H1 (cell line): ENCODE measurements around the gene PLCL1. TPM values are rescaled to one million over a fixed set of nuclear protein-coding genes. Genes with fewer than 3 reads are reported as not detected.

Source experiments
- CTCF ChIA-PET: fragments of 300-600 bp; sonication (Branson Sonifier 250); formaldehyde crosslinking; loops from one replicate; lab custom pipeline; 2021; ENCODE audit not compliant: partially characterized antibody; lab: Charles Lee
- POLR2A ChIA-PET: fragments of 300-600 bp; sonication (Branson Sonifier 250); formaldehyde crosslinking; loops from one replicate; lab custom pipeline; 2021; ENCODE audit warnings: inconsistent platforms; ENCODE audit not compliant: partially characterized antibody; lab: Charles Lee
- DNase-seq, 2 experiments: peaks; one replicate each; pipeline versions ENCODE4 v3.0.0 to v3.0.0-alpha.2; 2010 to 2022; ENCODE audit warnings: low spot score in 2 of 2, low read depth in 1 of 2, mixed read lengths in 1 of 2
- FAIRE-seq: peaks from 2 replicates; lab custom pipeline; 2011; peaks lifted over from hg19 to GRCh38; lab: Jason Lieb, UNC
- H2AFZ ChIP-seq: 2 replicates; pipeline ENCODE4 v1.8.1; 2012; ENCODE audit warnings: low read length, inconsistent platforms
- H2AK5ac ChIP-seq: 2 replicates; pipeline ENCODE4 v1.6.1; 2013; ENCODE audit warnings: low read depth, low read length
- H2BK120ac ChIP-seq: replicated peaks from 2 replicates; pipeline ENCODE3; 2013; ENCODE audit warnings: low read depth, low read length, inconsistent platforms
- H2BK12ac ChIP-seq: 2 replicates; pipeline ENCODE4 v1.6.1; 2013; ENCODE audit warnings: low read depth, low read length
- H2BK15ac ChIP-seq: 2 replicates; pipeline ENCODE4 v1.6.1; 2013; ENCODE audit warnings: low read length
- H2BK20ac ChIP-seq: 2 replicates; pipeline ENCODE4 v1.6.1; 2013; ENCODE audit warnings: low read length
- H2BK5ac ChIP-seq: 2 replicates; pipeline ENCODE4 v1.6.1; 2013; ENCODE audit warnings: low read depth, low read length
- H3K14ac ChIP-seq: 2 replicates; pipeline ENCODE4 v1.6.1; 2013; ENCODE audit warnings: inconsistent platforms; ENCODE audit not compliant: insufficient read length
- H3K18ac ChIP-seq: 2 replicates; pipeline ENCODE4 v1.6.1; 2013; ENCODE audit warnings: low read length; ENCODE audit errors: extremely low read depth
- H3K23ac ChIP-seq: 2 replicates; pipeline ENCODE4 v1.6.1; 2013; ENCODE audit warnings: inconsistent platforms; ENCODE audit not compliant: insufficient read length
- H3K23me2 ChIP-seq: 2 replicates; pipeline ENCODE4 v1.6.1; 2013; ENCODE audit warnings: low read depth, low read length
- H3K27ac ChIP-seq: 2 replicates; pipeline ENCODE4 v1.6.1; 2011; ENCODE audit warnings: low read depth, low read length, inconsistent platforms
- H3K27me3 ChIP-seq, 4 experiments: replicated peaks in 1 of 4; 1 replicate in 1 of 4; 2 replicates in 3 of 4; pipeline versions ENCODE4 v1.6.1 to v1.8.1; 2011 to 2013; ENCODE audit warnings: low read length in 3 of 4, mild to moderate bottlenecking in 3 of 4, inconsistent platforms in 2 of 4, mixed read lengths in 2 of 4, moderate library complexity in 1 of 4; ENCODE audit not compliant: control insufficient read depth in 3 of 4, insufficient read depth in 3 of 4; ENCODE audit errors: extremely low read depth in 1 of 4
- H3K36me3 ChIP-seq, 4 experiments: 2 replicates each; pipeline versions ENCODE4 v1.6.1 to v1.8.1; 2011 to 2013; ENCODE audit warnings: mild to moderate bottlenecking in 4 of 4, low read length in 3 of 4, moderate library complexity in 2 of 4, control low read depth in 1 of 4, inconsistent platforms in 1 of 4; ENCODE audit not compliant: insufficient read depth in 4 of 4, control insufficient read depth in 2 of 4
- H3K4ac ChIP-seq: replicated peaks from 2 replicates; pipeline ENCODE3; 2013; ENCODE audit warnings: low read length, low read depth, mixed read lengths, inconsistent platforms; ENCODE audit not compliant: insufficient read length
- H3K4me1 ChIP-seq, 4 experiments: replicated peaks in 1 of 4; 1 replicate in 1 of 4; 2 replicates in 3 of 4; pipeline versions ENCODE4 v1.6.1 to v1.8.1; 2011 to 2013; ENCODE audit warnings: low read length in 3 of 4, inconsistent platforms in 2 of 4, mixed read lengths in 1 of 4; ENCODE audit not compliant: insufficient read depth in 4 of 4, control insufficient read depth in 3 of 4
- H3K4me2 ChIP-seq, 2 experiments: 2 replicates each; pipeline versions ENCODE4 v1.6.1 to v1.8.1; 2011 to 2013; ENCODE audit warnings: low read depth in 2 of 2, low read length in 2 of 2, control low read depth in 1 of 2, inconsistent platforms in 1 of 2, mild to moderate bottlenecking in 1 of 2; ENCODE audit not compliant: insufficient read depth in 1 of 2
- H3K4me3 ChIP-seq, 4 experiments: fragments of 200-600, 300-600 bp in 1 of 4; sonication (generic), shearing (Covaris generic), sonication (Bioruptor Twin) in 1 of 4; 2 replicates each; pipeline versions ENCODE4 v1.5.1 to v1.8.1; 2011 to 2016; ENCODE audit warnings: low read length in 4 of 4, low read depth in 3 of 4, control low read depth in 2 of 4, inconsistent platforms in 2 of 4, mild to moderate bottlenecking in 2 of 4, mixed read lengths in 1 of 4, moderate library complexity in 1 of 4; ENCODE audit not compliant: insufficient read depth in 2 of 4; ENCODE audit errors: extremely low read depth in 1 of 4
- H3K56ac ChIP-seq: replicated peaks from 2 replicates; pipeline ENCODE3; 2013; ENCODE audit warnings: low read depth, mild to moderate bottlenecking, mixed read lengths, low read length, inconsistent platforms; ENCODE audit not compliant: insufficient read length
- H3K79me1 ChIP-seq: 2 replicates; pipeline ENCODE4 v1.6.1; 2013; ENCODE audit warnings: low read depth, low read length, control low read depth
- H3K79me2 ChIP-seq, 2 experiments: 2 replicates each; pipeline versions ENCODE4 v1.6.1 to v1.8.1; 2012 to 2013; ENCODE audit warnings: low read length in 2 of 2, mild to moderate bottlenecking in 2 of 2, inconsistent platforms in 1 of 2; ENCODE audit not compliant: insufficient read depth in 2 of 2, control insufficient read depth in 1 of 2
- H3K9ac ChIP-seq, 4 experiments: replicated peaks in 1 of 4; 1 replicate in 1 of 4; 2 replicates in 3 of 4; pipeline versions ENCODE4 v1.6.1 to v1.8.1; 2011 to 2013; ENCODE audit warnings: low read depth in 3 of 4, low read length in 3 of 4, control low read depth in 2 of 4, mild to moderate bottlenecking in 2 of 4, moderate library complexity in 2 of 4, inconsistent platforms in 1 of 4; ENCODE audit errors: extremely low read depth in 1 of 4
- H3K9me3 ChIP-seq, 2 experiments: 2 replicates each; pipeline versions ENCODE4 v1.6.1 to v1.8.1; 2012 to 2013; ENCODE audit warnings: mild to moderate bottlenecking in 2 of 2, moderate library complexity in 2 of 2, control low read depth in 1 of 2, inconsistent platforms in 1 of 2, low read depth in 1 of 2, low read length in 1 of 2, mixed read lengths in 1 of 2; ENCODE audit not compliant: insufficient read depth in 2 of 2
- H4K20me1 ChIP-seq, 2 experiments: replicated peaks in 1 of 2; 2 replicates each; pipeline versions ENCODE3 to v1.8.1; 2011 to 2013; ENCODE audit warnings: inconsistent platforms in 2 of 2, low read length in 2 of 2, mild to moderate bottlenecking in 1 of 2; ENCODE audit not compliant: insufficient read depth in 2 of 2, control insufficient read depth in 1 of 2
- H4K5ac ChIP-seq: 2 replicates; pipeline ENCODE4 v1.6.1; 2013; ENCODE audit warnings: low read length, low read depth, mixed read lengths, inconsistent platforms; ENCODE audit not compliant: insufficient read length
- H4K8ac ChIP-seq: 2 replicates; pipeline ENCODE4 v1.8.0; 2013; ENCODE audit warnings: mild to moderate bottlenecking, moderate library complexity, low read length, inconsistent platforms; ENCODE audit not compliant: insufficient read depth; ENCODE audit errors: extremely low read depth
- H4K91ac ChIP-seq: replicated peaks from 2 replicates; pipeline ENCODE3; 2013; ENCODE audit warnings: low read length, mixed read lengths, inconsistent platforms; ENCODE audit not compliant: insufficient read length
- CBX5 ChIP-seq: fragments of 300-800, 300-1000 bp; sonication (generic); IDR thresholded peaks from 2 replicates; pipeline ENCODE4 v1.7.1; 2016; ENCODE audit warnings: antibody characterized with exemption, low read length, low read depth
- EZH2 ChIP-seq: fragments of 200-600 bp; sonication (generic); IDR thresholded peaks from 2 replicates; pipeline ENCODE4 v1.7.1; 2012; ENCODE audit warnings: low read depth, mild to moderate bottlenecking, moderate library complexity, low read length, inconsistent platforms; ENCODE audit not compliant: severe bottlenecking
- JUN ChIP-seq: IDR thresholded peaks from 2 replicates; pipeline ENCODE4 v1.6.1; 2011; ENCODE audit warnings: low read depth, mild to moderate bottlenecking, improper control_type of control experiment, low read length
- NANOG ChIP-seq: IDR thresholded peaks from 2 replicates; pipeline ENCODE4 v1.6.1; 2011; ENCODE audit warnings: low read length, low read depth, mild to moderate bottlenecking, inconsistent platforms; ENCODE audit not compliant: insufficient read depth, poor library complexity, severe bottlenecking
- PHF8 ChIP-seq: fragments of 200-600 bp; sonication (generic); conservative IDR thresholded peaks from 2 replicates; pipeline ENCODE4 v1.7.1; 2012; ENCODE audit warnings: low read depth, mild to moderate bottlenecking, inconsistent platforms, low read length, moderate library complexity
- RAD21 ChIP-seq, 2 experiments: IDR thresholded peaks in 1 of 2; conservative IDR thresholded peaks in 1 of 2; 2 replicates each; pipeline ENCODE4 v1.6.1; 2011; ENCODE audit warnings: low read depth in 2 of 2, low read length in 2 of 2, improper control_type of control experiment in 1 of 2, inconsistent platforms in 1 of 2, mild to moderate bottlenecking in 1 of 2, moderate library complexity in 1 of 2
- SIRT6 ChIP-seq: IDR thresholded peaks from one replicate; pipeline ENCODE4 v1.7.1; 2012; ENCODE audit warnings: low read length, inconsistent platforms
- SP4 ChIP-seq: IDR thresholded peaks from 2 replicates; pipeline ENCODE4 v1.6.1; 2012; ENCODE audit warnings: low read length, inconsistent platforms
- TAF7 ChIP-seq: optimal IDR thresholded peaks from 2 replicates; pipeline ENCODE3; 2011; ENCODE audit warnings: low read depth, mild to moderate bottlenecking, inconsistent platforms, low read length, moderate library complexity, borderline replicate concordance
- WGBS, 2 experiments: shearing (Covaris generic) in 1 of 2; methylation state at CpG; one replicate each; pipeline versions ENCODE4 v1.1.6 to v1.1.7; 2013 to 2015; ENCODE audit warnings: low lambda C conversion rate in 2 of 2, mixed read lengths in 2 of 2, inconsistent platforms in 1 of 2, low coverage in 1 of 2, missing lambda C conversion rate in 1 of 2; ENCODE audit not compliant: insufficient replicate concordance in 2 of 2, insufficient coverage in 1 of 2, insufficient read length in 1 of 2; ENCODE audit errors: extremely low coverage in 1 of 2, missing lambda C conversion rate in 1 of 2; 5-methylcytosine and 5-hydroxymethylcytosine counted together
- polyA plus RNA-seq, 7 experiments: library from polyadenylated mRNA; depleted of rRNA in 3 of 7; stranded (reverse) in 5 of 7; unstranded in 2 of 7; fragments of >200 nt in 5 of 7; fragments of 200-250 nt in 2 of 7; gene quantifications; 1 replicate in 5 of 7; 2 replicates in 1 of 7; 4 replicates in 1 of 7; pipeline versions ENCODE4 v1.2.1 to v1.2.3, GENCODE V29; 2011 to 2013; ENCODE audit warnings: missing spikeins in 2 of 7, mixed read lengths in 2 of 7
- total RNA-seq: library from RNA; stranded (reverse); fragmentation: NEBNext Ultra II Directional; extraction: Animal tissue kit (Norgen Biotek cat#: 25700); gene quantifications from 2 replicates; pipeline ENCODE4 v1.2.1, GENCODE V29; 2021
- TF ChIP-seq, protein P1 (sequence below): IDR thresholded peaks from 2 replicates; pipeline ENCODE4 v1.6.1; 2012; ENCODE audit warnings: low read length, inconsistent platforms

The PLCL1 gene
- total and polyA plus RNA-seq, 2 of the 8 experiments (the other 6 are each of a cell fraction or from before 2014, with no cell fraction given): not detected

DNA sequence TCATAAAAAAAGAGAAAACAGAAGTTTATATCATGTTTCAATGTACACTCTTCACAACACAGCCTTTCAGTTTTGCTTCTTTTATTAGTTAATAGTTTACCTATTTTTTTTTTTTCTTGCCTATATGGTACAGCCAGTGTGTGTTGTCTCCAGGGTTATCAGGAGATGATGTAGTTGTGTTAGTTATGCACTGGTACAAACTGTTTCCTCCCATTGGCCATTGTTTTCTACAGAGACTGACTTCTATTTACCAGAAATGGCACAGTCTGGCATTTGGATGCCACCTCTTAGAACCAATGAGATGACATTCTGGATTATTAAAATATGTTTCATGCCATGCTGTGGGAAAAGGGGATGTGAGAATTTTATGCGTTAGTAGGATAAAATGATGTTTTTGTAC is 339.4 kb downstream of the PLCL1 start:
- FAIRE-seq (no peak), DNase-seq (no peak)
- Histone ChIP-seq H2AK5ac (no peak overlapping the region), H2BK20ac (no peak overlapping the region), H2BK5ac (no peak overlapping the region), H3K27me3 (no peaks in the 10 kb centered on the region), H3K4me1 (no peaks in the 10 kb centered on the region), H3K18ac (no peak overlapping the region), H3K79me1 (no peaks in the 10 kb centered on the region), H2AFZ (no peak overlapping the region), H3K56ac (no peak overlapping the region), H3K23me2 (no peaks in the 10 kb centered on the region), H3K4me2 (no peak overlapping the region), H4K8ac (no peak overlapping the region), H3K23ac (no peak overlapping the region), H3K9me3 (no peaks in the 10 kb centered on the region), H2BK15ac (no peak overlapping the region), H3K36me3 (no peaks in the 10 kb centered on the region), H4K20me1 (no peaks in the 10 kb centered on the region), H3K79me2 (no peaks in the 10 kb centered on the region), H4K5ac (no peak overlapping the region), H4K91ac (no peak overlapping the region), H3K4ac (no peak overlapping the region), H3K9ac (no peak overlapping the region), H2BK120ac (no peak overlapping the region), H3K27ac (no peak overlapping the region), H3K4me3 (no peak overlapping the region), H3K14ac (no peak overlapping the region), H2BK12ac (no peak overlapping the region)
- CTCF ChIA-PET: interaction anchor here (0.5 kb wide), 1 partner anchor 75 kb away, joined by 4 read pairs; no protein-coding TSS in a partner anchor
- TF ChIP-seq, protein P1, sequence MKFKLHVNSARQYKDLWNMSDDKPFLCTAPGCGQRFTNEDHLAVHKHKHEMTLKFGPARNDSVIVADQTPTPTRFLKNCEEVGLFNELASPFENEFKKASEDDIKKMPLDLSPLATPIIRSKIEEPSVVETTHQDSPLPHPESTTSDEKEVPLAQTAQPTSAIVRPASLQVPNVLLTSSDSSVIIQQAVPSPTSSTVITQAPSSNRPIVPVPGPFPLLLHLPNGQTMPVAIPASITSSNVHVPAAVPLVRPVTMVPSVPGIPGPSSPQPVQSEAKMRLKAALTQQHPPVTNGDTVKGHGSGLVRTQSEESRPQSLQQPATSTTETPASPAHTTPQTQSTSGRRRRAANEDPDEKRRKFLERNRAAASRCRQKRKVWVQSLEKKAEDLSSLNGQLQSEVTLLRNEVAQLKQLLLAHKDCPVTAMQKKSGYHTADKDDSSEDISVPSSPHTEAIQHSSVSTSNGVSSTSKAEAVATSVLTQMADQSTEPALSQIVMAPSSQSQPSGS: no peak
- no peak for TF ChIP-seq EZH2
- TF ChIP-seq RAD21 (IDR thresholded peaks at IDR 0.05 in 1 of 2, conservative IDR thresholded peaks at IDR 0.05 in 1 of 2; ENCODE audit: low read depth in 2 of 2, low read length in 2 of 2): no peak
- TF ChIP-seq SP4: no peak
- no peak for TF ChIP-seq PHF8
- TF ChIP-seq NANOG: no peak
- TF ChIP-seq SIRT6: no peak
- TF ChIP-seq CBX5: no peak
- TF ChIP-seq JUN: no peak
- TF ChIP-seq TAF7: no peak
- POLR2A ChIA-PET: no interaction called here
- 89 to 100% methylated on average over 1 of the region's 1 CpG for WGBS, 2 experiments
